AG04449 (cell line): ENCODE results near the gene KPTN.
A peak's percentile ranks its signal among the peaks of the same experiment; 100 is the strongest.

Experiments
- CTCF ChIA-PET: fragments of 350-600 bp; formaldehyde crosslinking; extraction: SDS; loops from one replicate; lab custom pipeline; 2021; ENCODE audit warnings: antibody characterized with exemption; lab: Yijun Ruan, JAX
- POLR2A ChIA-PET: fragments of 400-600, 350-600 bp; formaldehyde crosslinking; extraction: SDS; loops from one replicate; lab custom pipeline; 2020; ENCODE audit warnings: antibody characterized with exemption, inconsistent platforms; lab: Yijun Ruan, JAX
- DNase-seq: peaks from one replicate; pipeline ENCODE4 v3.0.0-alpha.2; 2010; ENCODE audit warnings: low read depth, low spot score
- H3K4me3 ChIP-seq: 2 replicates; pipeline ENCODE4 v1.5.1; 2011; ENCODE audit warnings: low read depth, mild to moderate bottlenecking, control low read depth, low read length
- CTCF ChIP-seq: IDR thresholded peaks from one replicate; pipeline ENCODE4 v1.5.1; 2011; ENCODE audit warnings: mild to moderate bottlenecking, moderate library complexity, low read length, control low read depth, inconsistent platforms; ENCODE audit not compliant: insufficient read depth; ENCODE audit errors: missing control alignments

KPTN gene

GRCh38 chr19:47450478-47450877 lies 33.5 kb downstream of the KPTN start:
- no peak for DNase-seq
- TF ChIP-seq CTCF, result no peak
- H3K4me3 ChIP-seq, result no peak overlapping the region
- POLR2A ChIA-PET, result no interaction called here
- CTCF ChIA-PET, result interaction anchor here (1.6 to 7.1 kb wide), 3 partner anchors 14 to 257 kb away, joined by 5 to 61 read pairs (median 5); no protein-coding TSS in a partner anchor

GRCh38 chr19:47448360-47448727 lies 35.7 kb downstream of the KPTN start:
- ChIA-PET CTCF (interaction anchor here (1.9 to 7.1 kb wide), 2 partner anchors 12 to 35 kb away, joined by 6 to 61 read pairs; partner anchors contain the start of gene KPTN), POLR2A (no interaction called here)
- TF ChIP-seq CTCF, result no peak
- no peak overlapping the region for H3K4me3 ChIP-seq
- DNase-seq, result no peak

GRCh38 chr19:47447470-47448359 lies 36.3 kb downstream of the KPTN start:
- POLR2A ChIA-PET, result no interaction called here
- CTCF ChIA-PET, result interaction anchor here (0.8 to 7.1 kb wide), 5 partner anchors 11 to 259 kb away, joined by 3 to 61 read pairs (median 4); partner anchors contain the start of gene KPTN
- no peak for TF ChIP-seq CTCF
- peak overlapping the region; percentile 20; the same call in 1 of the 2 replicates for H3K4me3 ChIP-seq
- no peak for DNase-seq

- ChIA-PET POLR2A (no interaction called here), CTCF (interaction anchor here (0.8 to 7.1 kb wide), 9 partner anchors 10 to 260 kb away, joined by 3 to 61 read pairs (median 6); partner anchors contain the start of gene KPTN)
- no peak for DNase-seq
- no peak for TF ChIP-seq CTCF
- no peak overlapping the region for H3K4me3 ChIP-seq
These were observed 37.2 kb downstream of the KPTN start for GRCh38 chr19:47446534-47447469.

- no peak overlapping the region for H3K4me3 ChIP-seq
- CTCF ChIA-PET, result interaction anchor here (1.3 to 7.1 kb wide), 5 partner anchors 9 to 261 kb away, joined by 5 to 61 read pairs (median 7); partner anchors contain the start of gene KPTN
- TF ChIP-seq CTCF, result no peak
- POLR2A ChIA-PET, result no interaction called here
- DNase-seq, result no peak
These were observed 38.0 kb downstream of the KPTN start for GRCh38 chr19:47445937-47446402.
